Smooth muscle cell (in vitro differentiated cells): ENCODE results near the gene WFDC1. TPM values are rescaled to one million over a fixed set of nuclear protein-coding genes. Genes with fewer than 3 reads are reported as not detected.

ENCODE experiments used
- DNase-seq: peaks from one replicate; lab custom pipeline; 2025; ENCODE audit not compliant: unreplicated experiment; lab: John Stamatoyannopoulos, UW
- H2AFZ ChIP-seq: fragments of 200-600 bp; sonication (generic); 2 replicates; pipeline ENCODE4 v1.6.0; 2016; ENCODE audit warnings: antibody characterized with exemption, low read depth, mild to moderate bottlenecking
- H3F3A ChIP-seq: fragments of 200-600 bp; sonication (generic); 2 replicates; pipeline ENCODE4 v1.6.0; 2017; ENCODE audit warnings: antibody characterized with exemption, low read depth
- H3K27ac ChIP-seq: fragments of 200-600 bp; sonication (generic); 2 replicates; pipeline ENCODE4 v1.5.1; 2016; ENCODE audit warnings: low read depth, mild to moderate bottlenecking
- H3K27me3 ChIP-seq: fragments of 200-600 bp; sonication (generic); 2 replicates; pipeline ENCODE4 v1.6.1; 2016; ENCODE audit warnings: low read depth, mild to moderate bottlenecking
- H3K36me3 ChIP-seq: fragments of 200-600 bp; sonication (generic); 2 replicates; pipeline ENCODE4 v1.5.1; 2016; ENCODE audit warnings: low read depth
- H3K4me1 ChIP-seq: fragments of 200-600 bp; sonication (generic); 2 replicates; pipeline ENCODE4 v1.5.1; 2016; ENCODE audit warnings: low read depth
- H3K4me2 ChIP-seq: fragments of 200-600 bp; sonication (generic); 2 replicates; pipeline ENCODE4 v1.6.0; 2016; ENCODE audit warnings: mild to moderate bottlenecking
- H3K4me3 ChIP-seq: fragments of 200-600 bp; sonication (generic); 2 replicates; pipeline ENCODE4 v1.5.1; 2016; ENCODE audit warnings: mild to moderate bottlenecking
- H3K79me2 ChIP-seq: fragments of 200-600 bp; sonication (generic); 2 replicates; pipeline ENCODE4 v1.6.0; 2016; ENCODE audit warnings: low read depth, mild to moderate bottlenecking
- H3K9ac ChIP-seq: fragments of 200-600 bp; sonication (generic); 2 replicates; pipeline ENCODE4 v1.6.0; 2016; ENCODE audit warnings: low read depth
- H3K9me3 ChIP-seq: fragments of 200-600 bp; sonication (generic); replicated peaks from 2 replicates; pipeline ENCODE4 v1.5.1; 2016; ENCODE audit warnings: low read depth
- H4K20me1 ChIP-seq: fragments of 200-600 bp; sonication (generic); 2 replicates; pipeline ENCODE4 v1.6.0; 2016; ENCODE audit warnings: low read depth
- WGBS: methylation state at CpG from one replicate; pipeline ENCODE4 v1.1.7; 2016; ENCODE audit warnings: low lambda C conversion rate; 5-methylcytosine and 5-hydroxymethylcytosine counted together
- polyA plus RNA-seq: library from polyadenylated mRNA; unstranded; fragments of >200 nt; fragmentation: Nextera tagmentation; extraction: Ambion mirVana; gene quantifications from 2 replicates; pipeline ENCODE4 v1.2.1, GENCODE V29; 2016
- total RNA-seq: library from RNA; depleted of rRNA; stranded (reverse); fragments of >200 nt; gene quantifications from 2 replicates; pipeline ENCODE4 v1.2.3, GENCODE V29; 2014
- TF ChIP-seq, protein P1 (sequence below): fragments of 200-600 bp; sonication (generic); IDR thresholded peaks from 2 replicates; pipeline ENCODE4 v1.5.1; 2017; ENCODE audit warnings: borderline replicate concordance, mild to moderate bottlenecking, antibody characterized with exemption; ENCODE audit not compliant: insufficient read depth, poor library complexity, severe bottlenecking

WFDC1 gene
- total and polyA plus RNA-seq, 2 experiments from 2014 or later: 176 to 362 TPM

- Histone ChIP-seq H4K20me1 (no peaks in the 10 kb centered on the region), H3K79me2 (no peaks in the 10 kb centered on the region), H3K4me1 (no peaks in the 10 kb centered on the region), H3K27me3 (no peaks in the 10 kb centered on the region), H3K9me3 (no peaks in the 10 kb centered on the region), H2AFZ (no peak overlapping the region), H3K9ac (no peak overlapping the region), H3F3A (no peaks in the 10 kb centered on the region), H3K27ac (peak overlapping the region; percentile 63), H3K4me2 (no peak overlapping the region), H3K36me3 (peaks cover 8% of the 10 kb centered on the region), H3K4me3 (no peak overlapping the region)
- TF ChIP-seq, protein P1, sequence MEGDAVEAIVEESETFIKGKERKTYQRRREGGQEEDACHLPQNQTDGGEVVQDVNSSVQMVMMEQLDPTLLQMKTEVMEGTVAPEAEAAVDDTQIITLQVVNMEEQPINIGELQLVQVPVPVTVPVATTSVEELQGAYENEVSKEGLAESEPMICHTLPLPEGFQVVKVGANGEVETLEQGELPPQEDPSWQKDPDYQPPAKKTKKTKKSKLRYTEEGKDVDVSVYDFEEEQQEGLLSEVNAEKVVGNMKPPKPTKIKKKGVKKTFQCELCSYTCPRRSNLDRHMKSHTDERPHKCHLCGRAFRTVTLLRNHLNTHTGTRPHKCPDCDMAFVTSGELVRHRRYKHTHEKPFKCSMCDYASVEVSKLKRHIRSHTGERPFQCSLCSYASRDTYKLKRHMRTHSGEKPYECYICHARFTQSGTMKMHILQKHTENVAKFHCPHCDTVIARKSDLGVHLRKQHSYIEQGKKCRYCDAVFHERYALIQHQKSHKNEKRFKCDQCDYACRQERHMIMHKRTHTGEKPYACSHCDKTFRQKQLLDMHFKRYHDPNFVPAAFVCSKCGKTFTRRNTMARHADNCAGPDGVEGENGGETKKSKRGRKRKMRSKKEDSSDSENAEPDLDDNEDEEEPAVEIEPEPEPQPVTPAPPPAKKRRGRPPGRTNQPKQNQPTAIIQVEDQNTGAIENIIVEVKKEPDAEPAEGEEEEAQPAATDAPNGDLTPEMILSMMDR: no peak
- WGBS: 91% methylated on average over 7 of the region's 7 CpGs
- no peak for DNase-seq
Observed at GRCh38 chr16:84323606-84324005, 28.9 kb downstream of the WFDC1 start.

- Histone ChIP-seq H3K4me3 (no peak overlapping the region), H3K27me3 (no peaks in the 10 kb centered on the region), H2AFZ (no peak overlapping the region), H3K36me3 (peaks cover 8% of the 10 kb centered on the region), H3F3A (no peaks in the 10 kb centered on the region), H3K9ac (no peak overlapping the region), H3K27ac (peak overlapping the region; percentile 63), H3K79me2 (no peaks in the 10 kb centered on the region), H3K9me3 (no peaks in the 10 kb centered on the region), H3K4me1 (no peaks in the 10 kb centered on the region), H4K20me1 (no peaks in the 10 kb centered on the region), H3K4me2 (no peak overlapping the region)
- TF ChIP-seq, protein P1: no peak
- no peak for DNase-seq
- WGBS: 47% methylated on average over 2 of the region's 2 CpGs
Observed at GRCh38 chr16:84324434-84325262, 30.0 kb downstream of the WFDC1 start.

GRCh38 chr16:84326545-84326944 lies 31.9 kb downstream of the WFDC1 start:
- H3K4me1 ChIP-seq: no peaks in the 10 kb centered on the region
- H3K9ac ChIP-seq: no peak overlapping the region
- H3K4me3 ChIP-seq: no peak overlapping the region
- TF ChIP-seq, protein P1: no peak
- no peak overlapping the region for H3K27ac ChIP-seq
- H3K9me3 ChIP-seq: no peaks in the 10 kb centered on the region
- no peaks in the 10 kb centered on the region for H3F3A ChIP-seq
- WGBS: 74% methylated on average over 2 of the region's 2 CpGs
- no peak overlapping the region for H3K4me2 ChIP-seq
- H4K20me1 ChIP-seq: no peaks in the 10 kb centered on the region
- H3K27me3 ChIP-seq: no peaks in the 10 kb centered on the region
- H2AFZ ChIP-seq: no peak overlapping the region
- H3K79me2 ChIP-seq: no peaks in the 10 kb centered on the region
- H3K36me3 ChIP-seq: peaks cover 8% of the 10 kb centered on the region
- no peak for DNase-seq
